AG09319 (cell line): ENCODE results near the gene MT1F.
"Not testable (repeated sequence)": the region's sequence is repeated elsewhere in the genome, so short reads cannot be mapped to it uniquely, and the experiment has no call there.

ENCODE experiments used
- DNase-seq: peaks from one replicate; pipeline ENCODE4 v3.0.0-alpha.2; 2010; ENCODE audit warnings: low read depth; ENCODE audit errors: extremely low read depth
- TF ChIP-seq, protein P1 (sequence below): IDR thresholded peaks from 2 replicates; pipeline ENCODE4 v1.5.1; 2011; ENCODE audit warnings: low read depth, mild to moderate bottlenecking, inconsistent platforms, low read length, moderate library complexity

Gene MT1F

DNA sequence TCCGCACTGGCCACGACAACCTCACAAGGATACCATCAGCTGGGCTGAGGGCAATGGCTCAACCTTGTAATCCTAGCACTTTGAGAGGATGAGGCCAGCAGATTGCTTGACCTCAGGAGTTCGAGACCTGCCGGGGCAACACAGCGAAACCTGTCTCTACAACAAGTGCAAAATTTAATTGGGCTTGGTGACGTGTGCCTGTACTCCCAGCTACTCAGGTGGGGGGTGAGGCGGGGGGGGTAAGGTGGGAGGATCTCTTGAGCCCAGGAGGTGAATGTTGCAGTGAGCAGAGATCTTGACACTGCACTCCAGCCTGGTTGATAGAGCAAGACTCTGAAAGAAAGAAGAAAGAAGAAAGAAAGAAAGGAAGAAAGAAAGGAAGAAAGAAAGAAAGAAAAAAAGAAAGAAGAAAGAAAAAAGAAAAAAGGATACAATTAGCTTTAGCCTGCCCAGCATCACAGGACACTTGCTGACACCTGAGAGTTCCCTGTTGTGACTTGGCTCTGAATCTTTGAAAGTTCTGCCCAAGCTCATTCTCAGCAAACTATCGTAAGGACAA, 37.3 kb upstream of the MT1F start:
- TF ChIP-seq, protein P1, sequence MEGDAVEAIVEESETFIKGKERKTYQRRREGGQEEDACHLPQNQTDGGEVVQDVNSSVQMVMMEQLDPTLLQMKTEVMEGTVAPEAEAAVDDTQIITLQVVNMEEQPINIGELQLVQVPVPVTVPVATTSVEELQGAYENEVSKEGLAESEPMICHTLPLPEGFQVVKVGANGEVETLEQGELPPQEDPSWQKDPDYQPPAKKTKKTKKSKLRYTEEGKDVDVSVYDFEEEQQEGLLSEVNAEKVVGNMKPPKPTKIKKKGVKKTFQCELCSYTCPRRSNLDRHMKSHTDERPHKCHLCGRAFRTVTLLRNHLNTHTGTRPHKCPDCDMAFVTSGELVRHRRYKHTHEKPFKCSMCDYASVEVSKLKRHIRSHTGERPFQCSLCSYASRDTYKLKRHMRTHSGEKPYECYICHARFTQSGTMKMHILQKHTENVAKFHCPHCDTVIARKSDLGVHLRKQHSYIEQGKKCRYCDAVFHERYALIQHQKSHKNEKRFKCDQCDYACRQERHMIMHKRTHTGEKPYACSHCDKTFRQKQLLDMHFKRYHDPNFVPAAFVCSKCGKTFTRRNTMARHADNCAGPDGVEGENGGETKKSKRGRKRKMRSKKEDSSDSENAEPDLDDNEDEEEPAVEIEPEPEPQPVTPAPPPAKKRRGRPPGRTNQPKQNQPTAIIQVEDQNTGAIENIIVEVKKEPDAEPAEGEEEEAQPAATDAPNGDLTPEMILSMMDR = no peak
- no peak for DNase-seq

DNA sequence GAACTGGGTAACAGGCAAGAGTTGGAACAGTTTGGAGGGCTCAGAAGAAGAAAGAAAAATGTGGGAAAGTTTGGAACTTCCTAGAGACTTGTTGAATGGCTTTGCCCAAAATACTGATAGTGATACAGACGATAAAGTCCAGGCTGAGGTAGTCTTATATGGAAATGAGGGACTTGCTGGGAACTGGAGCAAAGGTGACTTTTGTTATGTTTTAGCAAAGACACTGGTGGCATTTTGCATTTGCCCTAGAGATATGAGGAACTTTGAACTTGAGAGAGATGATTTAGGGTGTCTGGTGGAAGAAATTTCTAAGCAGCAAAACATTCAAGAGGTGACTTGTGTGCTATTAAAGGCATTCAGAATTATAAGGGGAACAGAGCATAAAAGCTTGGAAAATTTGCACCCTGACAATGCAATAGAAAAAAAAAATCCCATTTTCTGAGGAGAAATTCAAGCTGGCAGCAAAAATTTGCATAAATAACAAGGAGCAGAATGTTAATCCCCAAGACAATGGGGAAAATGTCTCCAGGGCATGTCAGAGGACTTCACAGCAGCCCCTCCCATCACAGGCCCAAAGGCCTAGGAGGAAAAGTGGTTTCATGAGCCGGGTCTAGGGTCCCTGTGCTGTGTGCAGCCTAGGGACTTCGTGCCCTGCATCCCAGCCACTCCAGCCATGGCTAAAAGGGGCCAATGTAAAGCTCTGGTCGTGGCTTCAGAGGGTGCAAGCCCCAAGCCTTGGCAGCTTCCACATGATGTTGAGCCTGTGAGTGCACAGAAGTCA, 35.9 kb upstream of the MT1F start:
- not testable (repeated sequence) for DNase-seq

DNA sequence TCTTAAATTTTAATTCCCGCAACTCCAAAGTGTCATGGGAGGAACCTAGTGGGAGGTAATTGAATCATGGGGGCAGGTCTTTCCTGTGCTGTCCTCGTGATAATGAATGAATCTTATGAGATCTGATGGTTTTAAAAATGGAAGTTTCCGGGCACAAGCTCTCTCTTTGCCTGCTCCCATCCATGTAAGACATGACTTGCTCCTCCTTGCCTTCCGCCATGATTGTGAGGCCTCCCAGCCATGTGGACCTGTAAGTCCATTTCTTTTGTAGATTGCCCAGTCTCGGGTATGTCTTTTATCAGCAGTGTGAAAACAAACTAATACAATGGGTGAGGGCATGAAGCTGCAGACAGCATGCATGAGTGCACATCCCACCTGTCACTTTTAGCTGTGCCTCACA, 34.6 kb upstream of the MT1F start:
- DNase-seq = not testable (repeated sequence)

DNA sequence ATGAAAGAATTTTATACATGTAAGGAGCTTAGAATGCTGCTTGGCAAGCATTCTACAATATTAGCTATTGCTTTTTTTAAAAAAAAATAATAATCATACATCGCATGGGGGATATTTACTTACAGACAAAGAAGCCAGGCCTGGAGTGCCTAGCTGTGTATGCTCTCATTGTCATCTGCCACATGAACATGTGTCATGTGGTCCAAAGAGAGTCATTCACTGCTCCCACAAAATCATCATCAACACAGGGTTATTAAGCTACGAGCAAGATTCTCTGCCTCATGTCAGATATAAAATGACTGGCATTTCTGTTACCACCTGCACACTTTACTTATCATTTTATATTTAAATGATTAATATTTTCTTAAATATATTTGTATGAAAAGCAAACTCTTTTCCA, 34.1 kb upstream of the MT1F start:
- no peak for DNase-seq
- TF ChIP-seq, protein P1 = no peak

DNA sequence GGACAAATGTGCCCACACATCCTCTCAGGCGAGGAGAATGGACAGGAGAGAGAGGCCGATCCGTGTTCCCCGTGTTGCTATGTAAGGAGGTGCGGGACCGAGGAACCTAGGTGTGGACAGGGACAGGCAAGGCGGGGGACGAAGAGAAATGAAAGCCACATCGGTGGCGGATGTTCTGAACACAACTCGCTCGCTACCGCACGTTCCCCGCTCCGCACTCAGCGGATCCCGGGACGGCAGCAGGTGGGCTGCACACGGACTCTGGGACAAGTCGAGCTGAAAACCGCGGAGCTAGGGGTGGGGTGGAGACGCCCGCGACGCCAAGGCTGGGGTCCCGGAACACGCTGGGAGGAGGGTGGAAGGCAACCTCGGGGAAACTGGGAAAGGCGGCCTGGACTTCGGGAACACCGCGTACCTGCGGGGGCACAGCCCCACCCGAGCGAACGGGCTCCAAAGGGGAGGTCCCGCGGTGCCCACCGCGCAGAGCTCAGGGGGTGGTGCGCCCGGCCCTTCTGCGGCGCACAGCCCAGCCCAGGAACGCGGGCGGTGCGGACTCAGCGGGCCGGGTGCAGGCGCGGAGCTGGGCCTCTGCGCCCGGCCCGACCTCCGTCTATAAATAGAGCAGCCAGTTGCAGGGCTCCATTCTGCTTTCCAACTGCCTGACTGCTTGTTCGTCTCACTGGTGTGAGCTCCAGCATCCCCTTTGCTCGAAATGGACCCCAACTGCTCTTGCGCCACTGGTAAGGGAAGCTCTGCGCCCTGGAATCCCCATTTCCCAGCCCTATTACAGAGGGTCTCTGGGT, 32.4 kb upstream of the MT1F start, which contains the start of gene MT1E:
Gene MT1E, plus strand, starts transcription at position 642 of the 803 bp plus-strand sequence. Its CDS starts 71 bp downstream, at position 713.
- DNase-seq = no peak
- TF ChIP-seq, protein P1 = no peak

DNA sequence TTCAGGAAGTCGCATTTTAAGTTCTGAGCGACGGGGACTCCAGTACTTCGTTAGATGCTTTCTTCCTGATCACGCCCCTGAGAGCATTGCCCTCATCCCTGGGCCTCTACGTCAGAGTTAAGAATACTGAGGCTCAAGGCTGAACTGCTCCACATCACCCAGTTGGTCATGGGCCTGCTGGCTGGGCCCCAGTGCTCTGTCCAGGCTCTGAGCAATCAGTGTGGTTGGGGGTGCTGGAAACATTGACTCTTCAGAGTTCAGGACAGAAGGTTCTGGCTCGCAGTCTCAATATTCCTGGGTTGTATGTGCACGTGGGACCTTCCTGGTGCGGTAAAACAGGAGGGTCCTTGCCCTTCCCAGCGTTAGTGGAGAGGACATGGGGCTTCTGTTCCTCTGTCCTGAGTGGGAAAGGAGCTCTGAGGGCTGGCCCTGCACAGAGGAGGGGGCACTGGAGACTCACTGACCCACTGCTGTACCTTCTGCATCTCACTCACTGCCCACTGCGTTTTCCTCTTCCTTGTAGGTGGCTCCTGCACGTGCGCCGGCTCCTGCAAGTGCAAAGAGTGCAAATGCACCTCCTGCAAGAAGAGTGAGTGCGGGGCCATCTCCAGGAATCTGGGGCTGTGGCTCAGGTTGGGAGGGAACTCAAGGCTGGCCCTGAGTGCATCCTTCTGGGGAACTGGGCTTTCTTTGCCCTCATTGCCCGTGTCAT, 31.7 kb upstream of the MT1F start:
- DNase-seq = no peak
- TF ChIP-seq, protein P1 = no peak

DNA sequence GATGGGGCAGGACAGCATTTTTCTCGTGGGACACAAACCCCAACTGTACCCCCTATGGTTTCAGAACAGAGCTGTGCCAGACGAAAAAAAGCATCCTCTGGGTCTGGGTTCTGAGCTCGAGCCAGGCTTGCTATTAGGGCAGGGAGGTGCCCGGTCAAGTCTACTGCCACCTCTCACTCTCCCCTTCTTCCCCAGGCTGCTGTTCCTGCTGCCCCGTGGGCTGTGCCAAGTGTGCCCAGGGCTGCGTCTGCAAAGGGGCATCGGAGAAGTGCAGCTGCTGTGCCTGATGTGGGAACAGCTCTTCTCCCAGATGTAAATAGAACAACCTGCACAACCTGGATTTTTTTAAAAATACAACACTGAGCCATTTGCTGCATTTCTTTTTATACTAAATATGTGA, 31.1 kb upstream of the MT1F start:
- no peak for DNase-seq
- TF ChIP-seq, protein P1 = no peak
